ENCODE measurements around the gene CSF1R.

DNA sequence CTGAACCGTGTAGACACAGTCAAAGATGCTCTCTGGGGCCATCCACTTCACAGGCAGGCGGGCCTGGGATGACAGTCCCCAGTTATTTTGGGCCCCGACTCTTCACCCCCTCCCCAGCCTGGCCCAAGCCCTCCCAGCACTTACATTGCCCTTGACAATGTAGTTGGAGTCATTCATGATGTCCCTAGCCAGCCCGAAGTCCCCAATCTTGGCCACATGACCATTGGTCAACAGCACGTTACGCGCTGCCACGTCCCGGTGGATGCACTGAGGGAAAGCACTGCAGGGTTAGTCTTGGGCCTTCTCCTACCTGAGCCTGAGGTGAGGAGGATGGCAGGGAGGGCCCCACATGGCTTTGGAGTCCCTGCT is 30.3 kb downstream of the CSF1R start:
- TF ChIP-seq, protein P1, sequence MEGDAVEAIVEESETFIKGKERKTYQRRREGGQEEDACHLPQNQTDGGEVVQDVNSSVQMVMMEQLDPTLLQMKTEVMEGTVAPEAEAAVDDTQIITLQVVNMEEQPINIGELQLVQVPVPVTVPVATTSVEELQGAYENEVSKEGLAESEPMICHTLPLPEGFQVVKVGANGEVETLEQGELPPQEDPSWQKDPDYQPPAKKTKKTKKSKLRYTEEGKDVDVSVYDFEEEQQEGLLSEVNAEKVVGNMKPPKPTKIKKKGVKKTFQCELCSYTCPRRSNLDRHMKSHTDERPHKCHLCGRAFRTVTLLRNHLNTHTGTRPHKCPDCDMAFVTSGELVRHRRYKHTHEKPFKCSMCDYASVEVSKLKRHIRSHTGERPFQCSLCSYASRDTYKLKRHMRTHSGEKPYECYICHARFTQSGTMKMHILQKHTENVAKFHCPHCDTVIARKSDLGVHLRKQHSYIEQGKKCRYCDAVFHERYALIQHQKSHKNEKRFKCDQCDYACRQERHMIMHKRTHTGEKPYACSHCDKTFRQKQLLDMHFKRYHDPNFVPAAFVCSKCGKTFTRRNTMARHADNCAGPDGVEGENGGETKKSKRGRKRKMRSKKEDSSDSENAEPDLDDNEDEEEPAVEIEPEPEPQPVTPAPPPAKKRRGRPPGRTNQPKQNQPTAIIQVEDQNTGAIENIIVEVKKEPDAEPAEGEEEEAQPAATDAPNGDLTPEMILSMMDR (conservative IDR thresholded peaks at IDR 0.05; ENCODE audit: low read depth, low read length) = no peak
- no peak for TF ChIP-seq EZH2 (IDR thresholded peaks at IDR 0.05; ENCODE audit: borderline replicate concordance, low read depth, low read length, poor library complexity, severe bottlenecking)
